ENCODE data around the gene PSMB7.

GRCh38 chr9:124373386-124373785 is 41.9 kb downstream of the PSMB7 start:
- TF ChIP-seq ESRRA (CRISPR knock-in tag; IDR thresholded peaks at IDR 0.05; ENCODE audit: borderline replicate concordance) (no peak), GTF2I (CRISPR knock-in tag; conservative IDR thresholded peaks at IDR 0.05) (no peak), NR2C2 (CRISPR knock-in tag; IDR thresholded peaks at IDR 0.05) (no peak), MAX (CRISPR knock-in tag; IDR thresholded peaks at IDR 0.05) (no peak), NR3C1 (CRISPR knock-in tag; conservative IDR thresholded peaks at IDR 0.05; ENCODE audit: low read depth) (no peak), JUN (CRISPR knock-in tag; IDR thresholded peaks at IDR 0.05) (no peak), FOXK1 (CRISPR knock-in tag; IDR thresholded peaks at IDR 0.05) (no peak), ZNF138 (CRISPR knock-in tag; conservative IDR thresholded peaks at IDR 0.05) (no peak), ZNF512 (CRISPR knock-in tag; IDR thresholded peaks at IDR 0.05; ENCODE audit: borderline replicate concordance) (no peak), SP1 (CRISPR knock-in tag; conservative IDR thresholded peaks at IDR 0.05) (no peak)
- TF ChIP-seq, protein P1, sequence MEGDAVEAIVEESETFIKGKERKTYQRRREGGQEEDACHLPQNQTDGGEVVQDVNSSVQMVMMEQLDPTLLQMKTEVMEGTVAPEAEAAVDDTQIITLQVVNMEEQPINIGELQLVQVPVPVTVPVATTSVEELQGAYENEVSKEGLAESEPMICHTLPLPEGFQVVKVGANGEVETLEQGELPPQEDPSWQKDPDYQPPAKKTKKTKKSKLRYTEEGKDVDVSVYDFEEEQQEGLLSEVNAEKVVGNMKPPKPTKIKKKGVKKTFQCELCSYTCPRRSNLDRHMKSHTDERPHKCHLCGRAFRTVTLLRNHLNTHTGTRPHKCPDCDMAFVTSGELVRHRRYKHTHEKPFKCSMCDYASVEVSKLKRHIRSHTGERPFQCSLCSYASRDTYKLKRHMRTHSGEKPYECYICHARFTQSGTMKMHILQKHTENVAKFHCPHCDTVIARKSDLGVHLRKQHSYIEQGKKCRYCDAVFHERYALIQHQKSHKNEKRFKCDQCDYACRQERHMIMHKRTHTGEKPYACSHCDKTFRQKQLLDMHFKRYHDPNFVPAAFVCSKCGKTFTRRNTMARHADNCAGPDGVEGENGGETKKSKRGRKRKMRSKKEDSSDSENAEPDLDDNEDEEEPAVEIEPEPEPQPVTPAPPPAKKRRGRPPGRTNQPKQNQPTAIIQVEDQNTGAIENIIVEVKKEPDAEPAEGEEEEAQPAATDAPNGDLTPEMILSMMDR (IDR thresholded peaks at IDR 0.05): no peak

Data from WTC11 (cell line).